Coronary artery (tissue), 2 donors: Measurements from ENCODE around the gene ARAP2.

Experiments
- DNase-seq: peaks from one replicate; pipeline ENCODE4 v3.0.0-alpha.2; 2017; ENCODE audit warnings: low spot score
- H3K27ac ChIP-seq, 2 donors: fragments of 200-600 bp; sonication (generic); one replicate each; pipeline ENCODE4 v1.5.1; 2016 to 2019
- H3K4me3 ChIP-seq: fragments of 200-600 bp; sonication (generic); 2 replicates; pipeline ENCODE4 v1.5.1; 2016; ENCODE audit warnings: mild to moderate bottlenecking, moderate library complexity
- CTCF ChIP-seq: fragments of 200-600 bp; sonication (generic); IDR thresholded peaks from one replicate; pipeline ENCODE4 v1.5.1; 2019; ENCODE audit warnings: antibody characterized with exemption

Gene ARAP2

GRCh38 chr4:36094995-36095394 lies 149.3 kb downstream of the ARAP2 start:
- no peak for TF ChIP-seq CTCF
- no peak for DNase-seq
- Histone ChIP-seq H3K27ac (no peak overlapping the region), H3K4me3 (no peak overlapping the region)

DNA sequence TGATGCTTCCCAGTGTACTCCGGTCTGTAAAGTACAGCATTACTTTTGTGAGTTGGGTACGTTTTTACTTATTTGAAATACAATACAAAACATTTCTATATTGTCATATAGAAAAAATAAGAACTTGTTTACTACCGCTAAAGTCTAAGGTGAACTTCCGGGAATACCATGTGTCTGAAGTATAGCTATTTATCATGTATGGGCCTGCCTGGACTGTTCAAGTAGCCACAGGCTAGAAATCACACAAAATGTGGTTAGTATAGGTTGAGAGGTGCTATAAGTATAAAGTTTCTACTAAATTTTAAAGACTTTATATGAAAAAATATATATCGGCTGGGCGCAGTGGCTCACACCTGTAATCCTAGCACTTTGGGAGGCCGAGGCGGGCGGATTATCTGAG lies 152.3 kb downstream of the ARAP2 start:
- no peak for DNase-seq
- TF ChIP-seq CTCF: no peak
- H3K4me3 ChIP-seq: no peak overlapping the region
- no peak overlapping the region for H3K27ac ChIP-seq

DNA sequence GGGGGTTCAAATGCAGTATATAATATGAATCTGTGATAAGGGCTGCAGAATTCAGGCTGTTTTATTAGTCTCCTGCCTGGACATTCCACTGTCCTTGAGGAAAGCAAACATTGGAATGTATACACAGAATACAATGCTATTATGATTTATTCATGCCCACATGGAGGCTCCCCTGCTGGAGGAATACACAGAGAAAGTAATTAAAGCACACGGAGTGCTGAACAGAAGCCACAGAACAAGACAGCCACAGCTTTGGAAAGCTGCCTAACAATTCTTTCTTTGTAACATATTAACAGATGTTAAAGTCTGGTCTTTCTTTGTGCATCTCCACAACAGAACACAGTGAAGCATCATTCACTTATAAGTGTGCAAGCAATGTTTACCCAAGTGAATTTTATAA lies 155.8 kb downstream of the ARAP2 start:
- no peak for TF ChIP-seq CTCF
- Histone ChIP-seq H3K4me3 (no peak overlapping the region), H3K27ac (no peak overlapping the region)
- no peak for DNase-seq

GRCh38 chr4:36086261-36086786 lies 158.0 kb downstream of the ARAP2 start:
- no peak for TF ChIP-seq CTCF
- DNase-seq: no peak
- no peak overlapping the region for H3K27ac ChIP-seq
- H3K4me3 ChIP-seq: no peak overlapping the region

- no peak for TF ChIP-seq CTCF
- DNase-seq: no peak
- H3K4me3 ChIP-seq: no peak overlapping the region
- H3K27ac ChIP-seq: no peak overlapping the region
These were observed 161.5 kb downstream of the ARAP2 start for GRCh38 chr4:36082817-36083216.

DNA sequence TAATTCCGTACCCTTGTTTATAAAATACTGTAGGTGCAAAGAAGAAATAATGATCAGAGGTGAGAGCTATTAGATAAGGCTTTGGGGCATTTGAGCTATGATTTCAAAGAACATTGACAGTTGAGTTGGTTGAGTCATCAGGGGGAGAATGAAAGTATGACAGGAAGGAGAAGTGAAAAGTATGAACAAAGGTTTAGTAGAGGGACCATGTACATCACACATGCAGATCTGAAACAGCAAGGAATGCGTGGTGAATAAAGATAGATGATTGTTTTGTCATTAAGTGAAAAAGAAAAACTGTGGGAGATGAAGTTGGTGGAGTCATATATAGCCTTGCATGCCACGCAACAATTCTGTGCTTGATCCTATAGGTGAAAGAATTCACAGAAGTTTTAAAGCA lies 163.1 kb downstream of the ARAP2 start:
- no peak for DNase-seq
- TF ChIP-seq CTCF: no peak
- Histone ChIP-seq H3K4me3 (no peak overlapping the region), H3K27ac (no peak overlapping the region)

DNA sequence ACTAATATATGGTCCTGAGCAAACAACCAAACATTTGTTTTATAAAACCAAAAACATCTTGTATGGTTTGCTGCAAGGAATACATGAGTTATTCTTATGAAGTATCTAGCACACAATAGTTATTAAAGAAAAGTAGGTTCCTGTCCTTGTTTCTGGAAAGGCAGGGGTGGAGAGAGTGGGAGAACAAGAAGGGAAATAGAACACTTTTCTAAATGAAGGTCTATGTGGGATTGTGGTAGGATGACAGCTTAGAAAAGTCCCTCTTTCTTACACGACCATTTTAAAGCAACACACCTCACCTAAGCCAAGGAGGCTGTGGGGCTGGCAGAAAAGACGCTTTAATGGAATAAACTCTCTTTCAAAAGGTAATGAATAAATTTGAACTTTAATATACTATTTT lies 164.6 kb downstream of the ARAP2 start:
- DNase-seq: no peak
- H3K27ac ChIP-seq: no peak overlapping the region
- no peak for TF ChIP-seq CTCF
- no peak overlapping the region for H3K4me3 ChIP-seq
